Keratinocyte (primary cell): ENCODE results near the gene TMEM200C. TPM values are rescaled to one million over a fixed set of nuclear protein-coding genes. Genes with fewer than 3 reads are reported as not detected.

Experiments
- DNase-seq: peaks from one replicate; pipeline ENCODE4 v3.0.0-alpha.2; 2011; ENCODE audit warnings: low read depth, missing footprints, low spot score
- FAIRE-seq: peaks from 2 replicates; lab custom pipeline; 2011; peaks lifted over from hg19 to GRCh38; lab: Jason Lieb, UNC
- H2AFZ ChIP-seq: 2 replicates; pipeline ENCODE4 v1.6.0; 2012; ENCODE audit warnings: low read length, control low read depth, inconsistent platforms; ENCODE audit not compliant: control insufficient read depth
- H3K27ac ChIP-seq: 2 replicates; pipeline ENCODE4 v1.5.1; 2011; ENCODE audit warnings: low read length; ENCODE audit not compliant: control insufficient read depth, insufficient read depth
- H3K27me3 ChIP-seq: 3 replicates; pipeline ENCODE4 v1.6.0; 2011; ENCODE audit warnings: low read length; ENCODE audit not compliant: control insufficient read depth, insufficient read depth; ENCODE audit errors: extremely low read depth
- H3K36me3 ChIP-seq, 2 experiments: 2 replicates in 1 of 2; 3 replicates in 1 of 2; pipeline ENCODE4 v1.5.1; 2011; ENCODE audit warnings: low read length in 2 of 2, mild to moderate bottlenecking in 1 of 2; ENCODE audit not compliant: control insufficient read depth in 2 of 2, insufficient read depth in 2 of 2; ENCODE audit errors: extremely low read depth in 1 of 2
- H3K4me1 ChIP-seq: 3 replicates; pipeline ENCODE4 v1.5.1; 2011; ENCODE audit warnings: low read length; ENCODE audit not compliant: control insufficient read depth, insufficient read depth; ENCODE audit errors: extremely low read depth
- H3K4me2 ChIP-seq: 3 replicates; pipeline ENCODE4 v1.6.0; 2011; ENCODE audit warnings: low read depth, low read length; ENCODE audit not compliant: control insufficient read depth, insufficient read depth; ENCODE audit errors: extremely low read depth
- H3K4me3 ChIP-seq, 3 experiments: fragments of 200-600 bp in 1 of 3; sonication (generic) in 1 of 3; 2 replicates in 2 of 3; 3 replicates in 1 of 3; pipeline ENCODE4 v1.5.1; 2011 to 2016; ENCODE audit warnings: low read length in 3 of 3, mild to moderate bottlenecking in 3 of 3, control low read depth in 2 of 3, inconsistent platforms in 1 of 3, low read depth in 1 of 3, mixed read lengths in 1 of 3, mixed run types in 1 of 3, moderate library complexity in 1 of 3; ENCODE audit not compliant: control insufficient read depth in 2 of 3, insufficient read depth in 2 of 3; ENCODE audit errors: extremely low read depth in 1 of 3
- H3K79me2 ChIP-seq: 2 replicates; pipeline ENCODE4 v1.6.0; 2012; ENCODE audit warnings: low read length; ENCODE audit not compliant: control insufficient read depth, insufficient read depth
- H3K9ac ChIP-seq: 3 replicates; pipeline ENCODE4 v1.6.0; 2011; ENCODE audit warnings: low read length; ENCODE audit not compliant: control insufficient read depth, insufficient read depth; ENCODE audit errors: extremely low read depth
- H3K9me1 ChIP-seq: 3 replicates; pipeline ENCODE4 v1.6.0; 2011; ENCODE audit warnings: low read length; ENCODE audit not compliant: control insufficient read depth, insufficient read depth; ENCODE audit errors: extremely low read depth
- H3K9me3 ChIP-seq: 2 replicates; pipeline ENCODE4 v1.5.1; 2012; ENCODE audit warnings: low read depth, low read length; ENCODE audit not compliant: control insufficient read depth
- H4K20me1 ChIP-seq: 3 replicates; pipeline ENCODE4 v1.6.0; 2011; ENCODE audit warnings: low read length; ENCODE audit not compliant: control insufficient read depth, insufficient read depth; ENCODE audit errors: extremely low read depth
- CTCF ChIP-seq, 3 experiments: IDR thresholded peaks in 1 of 3; conservative IDR thresholded peaks in 1 of 3; optimal IDR thresholded peaks in 1 of 3; 2 replicates in 2 of 3; 3 replicates in 1 of 3; pipeline versions ENCODE3 to v1.5.1; 2011; ENCODE audit warnings: low read length in 3 of 3, mild to moderate bottlenecking in 3 of 3, moderate library complexity in 2 of 3, control low read depth in 1 of 3, inconsistent platforms in 1 of 3; ENCODE audit not compliant: insufficient read depth in 2 of 3; ENCODE audit errors: extremely low read depth in 1 of 3
- EZH2 ChIP-seq: IDR thresholded peaks from one replicate; pipeline ENCODE4 v1.6.1; 2012; ENCODE audit warnings: inconsistent platforms, mild to moderate bottlenecking, low read length, moderate library complexity
- dilution Hi-C: fragments of 300-500 bp; cut with MboI; formaldehyde crosslinking; loops from one replicate; pipeline ENCODE4 v1.7.0; 2020; ENCODE audit warnings: low sequenced_read_pairs; ENCODE audit not compliant: extremely low pct_ligation_motif_present
- polyA plus RNA-seq, 5 experiments: library from polyadenylated mRNA; depleted of rRNA in 3 of 5; stranded (reverse) in 3 of 5; stranded (forward) in 1 of 5; unstranded in 1 of 5; fragments of >200 nt; gene quantifications; 1 replicate in 1 of 5; 2 replicates in 3 of 5; 3 replicates in 1 of 5; pipeline versions ENCODE4 v1.2.1 to v1.2.3, GENCODE V29; 2011 to 2012; ENCODE audit warnings: missing spikeins in 2 of 5, low read depth in 1 of 5, low replicate concordance in 1 of 5

The TMEM200C gene
- polyA plus RNA-seq, 1 donor (not counting 4 experiments of a cell fraction or from before 2014, with no cell fraction given): not detected

- no peaks in the 10 kb centered on the region for H3K9me3 ChIP-seq
- FAIRE-seq (no peak), DNase-seq (no peak)
- H4K20me1 ChIP-seq: no peaks in the 10 kb centered on the region
- H3K36me3 ChIP-seq: no peaks in the 10 kb centered on the region
- no peak overlapping the region for H3K4me3 ChIP-seq
- dilution Hi-C loops: no loop called here
- H3K4me1 ChIP-seq: no peaks in the 10 kb centered on the region
- no peak overlapping the region for H2AFZ ChIP-seq
- no peaks in the 10 kb centered on the region for H3K9me1 ChIP-seq
- no peak overlapping the region for H3K4me2 ChIP-seq
- no peaks in the 10 kb centered on the region for H3K27me3 ChIP-seq
- no peak overlapping the region for H3K27ac ChIP-seq
- no peaks in the 10 kb centered on the region for H3K79me2 ChIP-seq
- TF ChIP-seq CTCF (optimal IDR thresholded peaks at IDR 0.05 in 1 of 3, IDR thresholded peaks at IDR 0.05 in 1 of 3, conservative IDR thresholded peaks at IDR 0.05 in 1 of 3; ENCODE audit: extremely low read depth in 1 of 3, insufficient read depth in 2 of 3, low read length in 3 of 3) (no peak), EZH2 (no peak)
- no peak overlapping the region for H3K9ac ChIP-seq
Observed at GRCh38 chr18:5943514-5943913, 48.2 kb upstream of the TMEM200C start.

- Histone ChIP-seq H3K9ac (no peak overlapping the region), H3K36me3 (no peaks in the 10 kb centered on the region), H3K9me3 (no peaks in the 10 kb centered on the region), H3K79me2 (no peaks in the 10 kb centered on the region), H3K4me1 (no peaks in the 10 kb centered on the region), H3K9me1 (no peaks in the 10 kb centered on the region), H3K4me3 (no peak overlapping the region), H3K4me2 (no peak overlapping the region), H3K27ac (no peak overlapping the region), H3K27me3 (no peaks in the 10 kb centered on the region), H2AFZ (no peak overlapping the region), H4K20me1 (no peaks in the 10 kb centered on the region)
- DNase-seq (no peak), FAIRE-seq (no peak)
- dilution Hi-C loops: no loop called here
- no peak for TF ChIP-seq CTCF (optimal IDR thresholded peaks at IDR 0.05 in 1 of 3, IDR thresholded peaks at IDR 0.05 in 1 of 3, conservative IDR thresholded peaks at IDR 0.05 in 1 of 3; ENCODE audit: extremely low read depth in 1 of 3, insufficient read depth in 2 of 3, low read length in 3 of 3)
- no peak for TF ChIP-seq EZH2
Observed at GRCh38 chr18:5942591-5942990, 47.3 kb upstream of the TMEM200C start.
